T-cell (primary cell): Measurements from ENCODE around the gene SEPTIN7. TPM values are rescaled to one million over a fixed set of nuclear protein-coding genes. Genes with fewer than 3 reads are reported as not detected.
A peak's percentile ranks its signal among the peaks of the same experiment; 100 is the strongest.
"Not testable (repeated sequence)": the region's sequence is repeated elsewhere in the genome, so short reads cannot be mapped to it uniquely, and the experiment has no call there.

Experiments
- ATAC-seq, 4 experiments: fragments of 200-7000 bp in 3 of 4; fragments of 150-1000 bp in 1 of 4; cut with Tn5 transposase; replicated peaks in 1 of 4; 1 replicate in 3 of 4; 2 replicates in 1 of 4; pipeline ENCODE4 v1.10.0; 2021; ENCODE audit warnings: moderate library complexity in 3 of 4, mild to moderate bottlenecking in 2 of 4, moderate number of reproducible peaks in 1 of 4
- CTCF ChIA-PET, 2 donors: fragments of 300-600 bp; sonication (Branson Sonifier 250); formaldehyde crosslinking; loops; one replicate each; lab custom pipeline; 2022; ENCODE audit warnings: antibody characterized with exemption in 2 of 2; lab: Charles Lee
- POLR2A ChIA-PET, 2 donors: fragments of 300-600 bp; sonication (Branson Sonifier 250); formaldehyde crosslinking; loops; one replicate each; lab custom pipeline; 2022; ENCODE audit warnings: antibody characterized with exemption in 2 of 2; lab: Charles Lee
- DNase-seq, 35 experiments: peaks; one replicate each; pipeline versions ENCODE4 v3.0.0 to v3.0.0-alpha.2; 2013 to 2023
- H3K27ac ChIP-seq: one replicate; pipeline ENCODE4 v1.5.1; 2013; ENCODE audit warnings: low read length
- H3K27me3 ChIP-seq, 2 experiments: replicated peaks in 1 of 2; 1 replicate in 1 of 2; 2 replicates in 1 of 2; pipeline versions ENCODE4 v1.6.1 to v1.7.0; 2013; ENCODE audit warnings: low read length in 1 of 2, mixed read lengths in 1 of 2; ENCODE audit not compliant: control insufficient read depth in 2 of 2, insufficient read depth in 2 of 2; ENCODE audit errors: extremely low read depth in 1 of 2
- H3K36me3 ChIP-seq, 2 donors: 1 replicate in 1 of 2; 2 replicates in 1 of 2; pipeline versions ENCODE4 v1.6.1 to v1.7.0; 2013; ENCODE audit warnings: low read length in 1 of 2; ENCODE audit not compliant: control insufficient read depth in 2 of 2, insufficient read depth in 1 of 2; ENCODE audit errors: extremely low read depth in 1 of 2
- H3K4me1 ChIP-seq, 2 experiments: 1 replicate in 1 of 2; 2 replicates in 1 of 2; pipeline versions ENCODE4 v1.6.1 to v1.7.0; 2013; ENCODE audit warnings: low read length in 2 of 2, mixed read lengths in 1 of 2; ENCODE audit not compliant: insufficient read depth in 2 of 2, control insufficient read depth in 1 of 2; ENCODE audit errors: extremely low read depth in 1 of 2
- H3K4me3 ChIP-seq, 2 donors: 1 replicate in 1 of 2; 2 replicates in 1 of 2; pipeline versions ENCODE4 v1.5.1 to v1.7.0; 2013; ENCODE audit warnings: mild to moderate bottlenecking in 2 of 2, low read length in 1 of 2, moderate library complexity in 1 of 2; ENCODE audit not compliant: control insufficient read depth in 1 of 2; ENCODE audit errors: extremely low read depth in 1 of 2
- H3K9me3 ChIP-seq: 2 replicates; pipeline ENCODE4 v1.7.0; 2013
- H3K27ac Mint-ChIP-seq, 2 donors: one replicate each; pipeline ENCODE4 v1.8.0; 2020 to 2021; ENCODE audit warnings: mild to moderate bottlenecking in 2 of 2, mixed read lengths in 2 of 2
- H3K27me3 Mint-ChIP-seq, 2 donors: one replicate each; pipeline ENCODE4 v1.8.0; 2021 to 2022; ENCODE audit warnings: mixed read lengths in 2 of 2
- H3K36me3 Mint-ChIP-seq: one replicate; pipeline ENCODE4 v1.8.0; 2021; ENCODE audit warnings: mixed read lengths
- H3K4me1 Mint-ChIP-seq, 3 donors: one replicate each; pipeline ENCODE4 v1.8.0; 2020 to 2022; ENCODE audit warnings: mixed read lengths in 3 of 3, mild to moderate bottlenecking in 1 of 3
- H3K4me3 Mint-ChIP-seq, 3 donors: one replicate each; pipeline ENCODE4 v1.8.0; 2020 to 2022; ENCODE audit warnings: mild to moderate bottlenecking in 3 of 3, mixed read lengths in 3 of 3, moderate library complexity in 3 of 3
- H3K9me3 Mint-ChIP-seq, 3 donors: one replicate each; pipeline ENCODE4 v1.8.0; 2020 to 2022; ENCODE audit warnings: mixed read lengths in 3 of 3
- WGBS: methylation state at CpG from one replicate; pipeline ENCODE4 v1.1.5; 2013; ENCODE audit warnings: missing lambda C conversion rate; ENCODE audit not compliant: insufficient coverage; 5-methylcytosine and 5-hydroxymethylcytosine counted together
- total RNA-seq, 35 experiments: library from RNA in 6 of 35; stranded (reverse) in 6 of 35; fragments of 120-200 nt in 1 of 35; gene quantifications; one replicate each; pipeline versions ENCODE4 v1.2.1 to v1.2.4 and lab custom pipeline; 2013 to 2026

Gene SEPTIN7
- 100 to 1,000 TPM; 181 to 231 (median 200) TPM for total RNA-seq
- 317 TPM for total RNA-seq (2013)
- 200 to 328 (median 252) reads per million in 29 experiments for total RNA-seq (lab: John Stamatoyannopoulos, UW)

- peak within 1 kb of the TSS; percentile 98 for H3K27ac ChIP-seq
- no peaks in the 10 kb centered on the region for H3K36me3 ChIP-seq
- peaks cover 16 to 28% of the 10 kb centered on the region in 2 experiments for H3K4me1 ChIP-seq
- peak within 1 kb of the TSS; percentile 93 to 97 (median 93) for H3K4me3 Mint-ChIP-seq
- H3K4me3 ChIP-seq: peak within 1 kb of the TSS; percentile 76 to 88
- H3K4me1 Mint-ChIP-seq: peaks cover 42 to 54% (median 47%) of the 10 kb centered on the region in 3 donors
- ATAC-seq (peak; percentile 89 to 93 (median 90)), DNase-seq (peak; percentile 96 to 100 (median 99))
- CTCF ChIA-PET: interaction anchor here in 1 of 2 donors (0.6 to 3.9 kb wide), 17 partner anchors 8 to 588 kb away, joined by 3 to 23 read pairs (median 4); partner anchors contain the start of gene HERPUD2
- 0% methylated on average over 55 of the region's 62 CpGs for WGBS
- no peaks in the 10 kb centered on the region for H3K27me3 Mint-ChIP-seq
- H3K27me3 ChIP-seq: no peaks in the 10 kb centered on the region
- peak within 1 kb of the TSS; percentile 98 to 99 for H3K27ac Mint-ChIP-seq
- H3K36me3 Mint-ChIP-seq: peaks cover 11% of the 10 kb centered on the region
- POLR2A ChIA-PET: interaction anchor here (0.5 to 3.7 kb wide), 14 partner anchors 19 to 147 kb away, joined by 3 to 22 read pairs (median 4); partner anchors contain the start of gene HERPUD2 (in 1 of the 2)
- no peaks in the 10 kb centered on the region for H3K9me3 ChIP-seq
- H3K9me3 Mint-ChIP-seq: no peaks in the 10 kb centered on the region
Measured at GRCh38 chr7:35800718-35801391, at the start of gene SEPTIN7. Gene SEPTIN7 (plus strand): TSS chr7:35801057. CDS start chr7:35801210, 153 bp downstream.

GRCh38 chr7:35752742-35753141, 48.1 kb upstream of the SEPTIN7 start:
- Histone ChIP-seq H3K4me1 (no peaks in the 10 kb centered on the region), H3K4me3 (no peak overlapping the region), H3K9me3 (no peaks in the 10 kb centered on the region), H3K36me3 (no peaks in the 10 kb centered on the region), H3K27ac (no peak overlapping the region), H3K27me3 (peaks cover 0 to 3% of the 10 kb centered on the region in 2 experiments)
- no CpG with 5 or more reads among the region's 2 CpGs for WGBS
- H3K4me3 Mint-ChIP-seq: no peak overlapping the region
- DNase-seq (no peak), ATAC-seq (no peak)
- H3K4me1 Mint-ChIP-seq: peaks cover 0 to 3% (median 0%) of the 10 kb centered on the region in 3 donors
- ChIA-PET POLR2A (no interaction called here), CTCF (interaction anchor here in 1 of 2 donors (0.7 kb wide), 1 partner anchor 148 kb away, joined by 10 read pairs; no protein-coding TSS in a partner anchor)
- H3K9me3 Mint-ChIP-seq: no peaks in the 10 kb centered on the region
- peaks cover under 1% of the 10 kb centered on the region for H3K36me3 Mint-ChIP-seq
- no peaks in the 10 kb centered on the region for H3K27me3 Mint-ChIP-seq
- H3K27ac Mint-ChIP-seq: no peak overlapping the region

- Mint-ChIP-seq H3K4me1 (peaks cover 6 to 13% (median 7%) of the 10 kb centered on the region in 3 donors), H3K9me3 (no peaks in the 10 kb centered on the region), H3K27ac (no peak overlapping the region), H3K27me3 (no peaks in the 10 kb centered on the region), H3K36me3 (no peaks in the 10 kb centered on the region), H3K4me3 (no peak overlapping the region)
- H3K4me3 ChIP-seq: no peak overlapping the region
- ChIA-PET POLR2A (no interaction called here), CTCF (interaction anchor here in 1 of 2 donors (0.5 kb wide), 1 partner anchor 116 kb away, joined by 4 read pairs; no protein-coding TSS in a partner anchor)
- no peak for DNase-seq
- H3K27me3 ChIP-seq: peaks cover 0 to 3% of the 10 kb centered on the region in 2 experiments
- H3K27ac ChIP-seq: no peak overlapping the region
- no peaks in the 10 kb centered on the region for H3K36me3 ChIP-seq
- H3K4me1 ChIP-seq: no peaks in the 10 kb centered on the region
- H3K9me3 ChIP-seq: no peaks in the 10 kb centered on the region
- no CpG with 5 or more reads among the region's 7 CpGs for WGBS
- no peak for ATAC-seq
Measured at GRCh38 chr7:35753761-35754603, 46.9 kb upstream of the SEPTIN7 start.

- DNase-seq (no peak), ATAC-seq (no peak)
- Mint-ChIP-seq H3K27me3 (no peaks in the 10 kb centered on the region), H3K27ac (no peak overlapping the region), H3K4me1 (peaks cover 6 to 13% (median 7%) of the 10 kb centered on the region in 3 donors), H3K9me3 (no peaks in the 10 kb centered on the region), H3K4me3 (no peak overlapping the region), H3K36me3 (no peaks in the 10 kb centered on the region)
- CTCF ChIA-PET: interaction anchor here in 1 of 2 donors (0.9 kb wide), 1 partner anchor 75 kb away, joined by 3 read pairs; no protein-coding TSS in a partner anchor
- Histone ChIP-seq H3K36me3 (no peaks in the 10 kb centered on the region), H3K27me3 (peaks cover 0 to under 1% of the 10 kb centered on the region in 2 experiments), H3K27ac (no peak overlapping the region), H3K4me3 (no peak overlapping the region), H3K4me1 (no peaks in the 10 kb centered on the region), H3K9me3 (no peaks in the 10 kb centered on the region)
- WGBS: no CpG with 5 or more reads among the region's 1 CpG
- POLR2A ChIA-PET: no interaction called here
Measured at GRCh38 chr7:35754741-35755140, 46.1 kb upstream of the SEPTIN7 start.

- no peak overlapping the region for H3K4me3 ChIP-seq
- Mint-ChIP-seq H3K36me3 (no peaks in the 10 kb centered on the region), H3K9me3 (no peaks in the 10 kb centered on the region), H3K4me1 (peaks cover 6 to 13% (median 7%) of the 10 kb centered on the region in 3 donors), H3K27me3 (no peaks in the 10 kb centered on the region), H3K27ac (no peak overlapping the region), H3K4me3 (no peak overlapping the region)
- ATAC-seq (no peak), DNase-seq (no peak)
- H3K27me3 ChIP-seq: no peaks in the 10 kb centered on the region
- POLR2A ChIA-PET: no interaction called here
- WGBS: 95% methylated on average over 2 of the region's 3 CpGs
- H3K36me3 ChIP-seq: no peaks in the 10 kb centered on the region
- CTCF ChIA-PET: interaction anchor here in 1 of 2 donors (0.6 to 0.9 kb wide), 2 partner anchors 74 to 115 kb away, joined by 3 read pairs; no protein-coding TSS in a partner anchor
- H3K27ac ChIP-seq: no peak overlapping the region
- H3K4me1 ChIP-seq: no peaks in the 10 kb centered on the region
- no peaks in the 10 kb centered on the region for H3K9me3 ChIP-seq
Measured at GRCh38 chr7:35755711-35756110, 45.1 kb upstream of the SEPTIN7 start.

GRCh38 chr7:35756453-35756852, 44.4 kb upstream of the SEPTIN7 start:
- H3K27me3 ChIP-seq, H3K4me1 ChIP-seq, H3K27ac Mint-ChIP-seq, H3K9me3 ChIP-seq, H3K9me3 Mint-ChIP-seq, H3K4me3 ChIP-seq, H3K36me3 ChIP-seq, H3K27ac ChIP-seq, H3K27me3 Mint-ChIP-seq, H3K4me3 Mint-ChIP-seq, ATAC-seq, DNase-seq, H3K36me3 Mint-ChIP-seq, CTCF ChIA-PET: not testable (repeated sequence)
- H3K4me1 Mint-ChIP-seq: peaks cover 6 to 13% (median 7%) of the 10 kb centered on the region in 3 donors
- POLR2A ChIA-PET: interaction anchor here in 1 of 2 donors (0.5 kb wide), 1 partner anchor 62 kb away, joined by 10 read pairs; no protein-coding TSS in a partner anchor
- 80% methylated on average over 1 of the region's 2 CpGs for WGBS
